ENCODE results near the gene PODXL2.

DNA sequence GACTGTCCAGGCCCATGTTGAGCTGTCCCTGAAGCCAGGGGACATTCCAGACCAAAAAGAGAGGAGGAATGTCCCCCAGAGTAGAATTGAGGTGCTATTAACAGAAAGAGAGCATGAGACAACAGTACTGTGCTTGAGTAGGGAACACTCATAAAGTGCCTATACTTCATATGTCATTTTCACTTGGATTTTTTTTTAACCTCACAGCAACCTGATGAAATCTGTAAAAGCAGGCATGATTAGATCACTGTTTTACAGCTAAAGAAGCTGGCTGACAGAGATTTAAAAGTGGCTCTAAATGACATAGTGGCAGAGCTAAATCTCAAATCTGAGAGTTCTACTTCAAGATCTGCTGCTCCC lies 18.8 kb downstream of the PODXL2 start:
- no peak for TF ChIP-seq CTCF (IDR thresholded peaks at IDR 0.05; ENCODE audit: borderline replicate concordance, extremely low read depth, low read length, poor library complexity, severe bottlenecking)
- no peak for TF ChIP-seq EZH2 (IDR thresholded peaks at IDR 0.05; ENCODE audit: borderline replicate concordance, low read depth, low read length, severe bottlenecking)

Data from DND-41 (cell line).